ENCODE data around the gene POLN. TPM values are rescaled to one million over a fixed set of nuclear protein-coding genes. Genes with fewer than 3 reads are reported as not detected.

The POLN gene
- total RNA-seq, 2 experiments from 2014 or later: 4.0 to 4.4 TPM

- Histone ChIP-seq H3K27ac (ENCODE audit: low read depth, low read length, poor library complexity, severe bottlenecking) (no peak overlapping the region), H3K9me2 (ENCODE audit: insufficient read depth, low read length) (no peaks in the 10 kb centered on the region), H3K9me3 (ENCODE audit: low read length) (no peaks in the 10 kb centered on the region), H3K36me3 (ENCODE audit: insufficient read depth, low read length) (no peaks in the 10 kb centered on the region), H3K4me2 (ENCODE audit: low read length) (peak overlapping the region; percentile 21; the same call in 1 of the 2 replicates), H3K4me1 (ENCODE audit: insufficient read depth, low read length, poor library complexity, severe bottlenecking) (peaks cover 20% of the 10 kb centered on the region), H3K4me3 (ENCODE audit: low read depth, low read length, poor library complexity, severe bottlenecking) (no peak overlapping the region), H2AFZ (ENCODE audit: low read length) (no peak overlapping the region), H3K79me2 (ENCODE audit: insufficient read depth, low read depth, low read length) (no peaks in the 10 kb centered on the region), H4K20me1 (ENCODE audit: insufficient read depth, low read length) (no peaks in the 10 kb centered on the region)
- TF ChIP-seq EZH2phosphoT487 (IDR thresholded peaks at IDR 0.05; ENCODE audit: borderline replicate concordance, low read depth, low read length) (no peak), CTCF (conservative IDR thresholded peaks at IDR 0.05; ENCODE audit: low read length) (no peak)
- intact Hi-C loops (cut with micrococcal nuclease; ENCODE audit: unreplicated experiment): no loop called here
- CTCF ChIA-PET (ENCODE audit: unreplicated experiment): interaction anchor here (1.0 kb wide), 1 partner anchor 33 kb away, joined by 3 read pairs; no protein-coding TSS in a partner anchor
- POLR2A ChIA-PET: interaction anchor here (2.4 kb wide), 1 partner anchor 22 kb away, joined by 7 read pairs; the partner anchor contains the start of genes HAUS3 and POLN
- BruUV-seq (replicated peaks): no TSS peak
- peak; percentile 49 for DNase-seq (ENCODE audit: low spot score)
Observed at GRCh38 chr4:2263926-2264321, 22.0 kb upstream of the POLN start.

DNA sequence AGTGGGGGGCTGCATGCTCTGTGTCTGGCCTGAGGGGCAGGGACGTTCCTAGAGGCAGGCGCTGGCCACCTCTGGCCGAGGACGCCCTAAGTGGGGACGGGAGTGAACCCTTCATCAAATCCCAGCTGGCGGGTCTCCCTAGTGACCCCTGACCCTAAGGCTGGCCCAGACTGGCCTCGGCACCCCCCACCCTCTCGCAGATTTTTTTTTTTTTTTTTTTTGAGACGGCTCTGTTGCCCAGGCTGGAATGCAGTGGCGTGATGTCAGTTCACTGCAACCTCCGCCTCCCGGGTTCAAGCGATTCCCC lies 21.0 kb upstream of the POLN start:
- Histone ChIP-seq H3K9me3 (ENCODE audit: low read length) (no peaks in the 10 kb centered on the region), H4K20me1 (ENCODE audit: insufficient read depth, low read length) (no peaks in the 10 kb centered on the region), H3K9me2 (ENCODE audit: insufficient read depth, low read length) (no peaks in the 10 kb centered on the region), H2AFZ (ENCODE audit: low read length) (peak overlapping the region; percentile 72; the same call in 1 of the 2 replicates), H3K79me2 (ENCODE audit: insufficient read depth, low read depth, low read length) (no peaks in the 10 kb centered on the region), H3K36me3 (ENCODE audit: insufficient read depth, low read length) (no peaks in the 10 kb centered on the region), H3K27ac (ENCODE audit: low read depth, low read length, poor library complexity, severe bottlenecking) (peak overlapping the region; percentile 49), H3K4me2 (ENCODE audit: low read length) (peak overlapping the region; percentile 81), H3K4me3 (ENCODE audit: low read depth, low read length, poor library complexity, severe bottlenecking) (peak overlapping the region; percentile 71), H3K4me1 (ENCODE audit: insufficient read depth, low read length, poor library complexity, severe bottlenecking) (peaks cover 20% of the 10 kb centered on the region)
- no TSS peak for BruUV-seq (replicated peaks)
- intact Hi-C loops (cut with micrococcal nuclease; ENCODE audit: unreplicated experiment): loop anchor here (1.0 kb wide), 1 partner anchor 21 kb away; the partner anchor contains the start of genes HAUS3 and POLN
- DNase-seq (ENCODE audit: low spot score): no peak
- no peak for TF ChIP-seq EZH2phosphoT487 (IDR thresholded peaks at IDR 0.05; ENCODE audit: borderline replicate concordance, low read depth, low read length)
- no peak for TF ChIP-seq CTCF (conservative IDR thresholded peaks at IDR 0.05; ENCODE audit: low read length)
- ChIA-PET POLR2A (interaction anchor here (0.6 to 2.4 kb wide), 5 partner anchors 21 to 206 kb away, joined by 3 to 7 read pairs (median 3); partner anchors contain the start of genes HAUS3, POLN and RNF4), CTCF (ENCODE audit: unreplicated experiment) (interaction anchor here (1.0 kb wide), 1 partner anchor 35 kb away, joined by 3 read pairs; no protein-coding TSS in a partner anchor)

Measured in OCI-LY7 (cell line).